ENCODE measurements around the gene RAB27B. TPM values are rescaled to one million over a fixed set of nuclear protein-coding genes. Genes with fewer than 3 reads are reported as not detected.
"Not testable (repeated sequence)": the region's sequence is repeated elsewhere in the genome, so short reads cannot be mapped to it uniquely, and the experiment has no call there.

RAB27B gene
- total RNA-seq, 1 experiment from 2014 or later: 9.9 TPM

DNA sequence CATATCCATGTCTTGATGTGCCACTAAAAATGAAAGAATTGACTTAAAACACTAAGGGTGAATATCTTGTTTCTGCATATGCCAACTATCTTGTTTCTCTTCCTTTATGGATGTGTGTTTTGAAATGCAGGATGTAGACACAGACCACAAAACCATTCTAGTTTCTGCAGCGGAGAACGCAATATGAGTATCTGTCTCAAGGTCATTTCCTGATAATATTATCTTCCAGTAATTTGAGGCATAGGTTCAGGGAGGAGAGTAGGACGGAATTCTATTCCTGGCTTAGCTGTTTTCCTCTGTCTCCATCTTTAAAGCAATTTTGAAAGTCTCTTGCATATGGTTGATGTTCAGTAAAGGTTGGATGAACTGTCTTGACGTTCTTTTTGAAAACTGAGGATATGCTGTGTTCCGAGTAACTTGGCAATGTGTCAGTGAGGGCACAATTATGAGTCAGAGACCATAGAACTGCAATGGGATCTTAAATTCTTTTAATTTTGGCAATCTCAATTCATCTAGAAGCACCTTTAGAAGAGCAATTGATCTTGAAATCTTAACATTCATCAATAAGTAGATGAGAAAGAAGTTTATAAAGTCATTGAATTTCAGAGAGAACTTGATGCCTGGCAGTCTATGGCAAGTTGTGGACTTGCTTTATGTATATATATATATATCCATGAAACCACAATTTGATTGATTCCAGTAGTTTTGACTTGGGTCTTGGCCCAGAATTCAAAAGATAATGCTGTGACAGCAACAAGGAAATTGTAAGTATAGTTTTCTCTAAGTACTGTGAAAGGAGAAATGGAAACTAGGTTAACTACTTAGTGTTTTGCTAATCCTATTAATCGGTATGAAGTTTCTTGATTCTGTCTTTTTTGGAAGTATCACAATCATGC, 24.8 kb downstream of the RAB27B start:
- intact Hi-C loops (cut with micrococcal nuclease; ENCODE audit: unreplicated experiment): no loop called here

GRCh38 chr18:54855050-54855449, 26.8 kb downstream of the RAB27B start:
- H3K4me3 ChIP-seq; H3K27me3 ChIP-seq (ENCODE audit: insufficient read depth, low read depth); H3K36me3 ChIP-seq (ENCODE audit: low read depth); H3K9me2 ChIP-seq (ENCODE audit: insufficient read depth); BruUV-seq (replicated peaks); H3K4me2 ChIP-seq; H3K9me3 ChIP-seq (ENCODE audit: insufficient read depth, low read depth); intact Hi-C loops (cut with micrococcal nuclease; ENCODE audit: unreplicated experiment); CTCF ChIA-PET; POLR2A ChIA-PET (ENCODE audit: unreplicated experiment); H4K20me1 ChIP-seq (ENCODE audit: insufficient read depth); H3F3A ChIP-seq (ENCODE audit: insufficient read depth, low read depth); H3K27ac ChIP-seq; H3K4me1 ChIP-seq (replicated peaks; ENCODE audit: insufficient read depth); DNase-seq; H2AFZ ChIP-seq: not testable (repeated sequence)
- peaks cover 13% of the 10 kb centered on the region; the same call in 1 of the 2 replicates for H3K79me2 ChIP-seq (ENCODE audit: low read depth)

More for the DNA sequence above, 24.8 kb downstream of the RAB27B start:
- Histone ChIP-seq H3K4me2 (no peak overlapping the region), H4K20me1 (ENCODE audit: insufficient read depth) (no peaks in the 10 kb centered on the region), H3K4me3 (no peak overlapping the region), H3K36me3 (ENCODE audit: low read depth) (no peaks in the 10 kb centered on the region; the same call in 1 of the 2 replicates), H3K79me2 (ENCODE audit: low read depth) (0 out of 2 replicates have a peak, but pooled peaks cover 10% of the 10 kb centered on the region), H3K27ac (no peak overlapping the region), H3F3A (ENCODE audit: insufficient read depth, low read depth) (no peaks in the 10 kb centered on the region), H3K4me1 (replicated peaks; ENCODE audit: insufficient read depth) (0 out of 2 replicates have a peak, but pooled peaks cover 4% of the 10 kb centered on the region), H2AFZ (no peak overlapping the region), H3K9me3 (ENCODE audit: insufficient read depth, low read depth) (no peaks in the 10 kb centered on the region), H3K27me3 (ENCODE audit: insufficient read depth, low read depth) (no peaks in the 10 kb centered on the region), H3K9me2 (ENCODE audit: insufficient read depth) (no peaks in the 10 kb centered on the region)
- ChIA-PET CTCF (no interaction called here), POLR2A (ENCODE audit: unreplicated experiment) (no interaction called here)
- BruUV-seq (replicated peaks): no TSS peak
- TF ChIP-seq, protein P1, sequence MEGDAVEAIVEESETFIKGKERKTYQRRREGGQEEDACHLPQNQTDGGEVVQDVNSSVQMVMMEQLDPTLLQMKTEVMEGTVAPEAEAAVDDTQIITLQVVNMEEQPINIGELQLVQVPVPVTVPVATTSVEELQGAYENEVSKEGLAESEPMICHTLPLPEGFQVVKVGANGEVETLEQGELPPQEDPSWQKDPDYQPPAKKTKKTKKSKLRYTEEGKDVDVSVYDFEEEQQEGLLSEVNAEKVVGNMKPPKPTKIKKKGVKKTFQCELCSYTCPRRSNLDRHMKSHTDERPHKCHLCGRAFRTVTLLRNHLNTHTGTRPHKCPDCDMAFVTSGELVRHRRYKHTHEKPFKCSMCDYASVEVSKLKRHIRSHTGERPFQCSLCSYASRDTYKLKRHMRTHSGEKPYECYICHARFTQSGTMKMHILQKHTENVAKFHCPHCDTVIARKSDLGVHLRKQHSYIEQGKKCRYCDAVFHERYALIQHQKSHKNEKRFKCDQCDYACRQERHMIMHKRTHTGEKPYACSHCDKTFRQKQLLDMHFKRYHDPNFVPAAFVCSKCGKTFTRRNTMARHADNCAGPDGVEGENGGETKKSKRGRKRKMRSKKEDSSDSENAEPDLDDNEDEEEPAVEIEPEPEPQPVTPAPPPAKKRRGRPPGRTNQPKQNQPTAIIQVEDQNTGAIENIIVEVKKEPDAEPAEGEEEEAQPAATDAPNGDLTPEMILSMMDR (conservative IDR thresholded peaks at IDR 0.05): no peak
- no peak for DNase-seq

GRCh38 chr18:54856105-54856646, 27.9 kb downstream of the RAB27B start:
- Histone ChIP-seq H4K20me1 (ENCODE audit: insufficient read depth) (no peaks in the 10 kb centered on the region), H3K79me2 (ENCODE audit: low read depth) (peaks cover 13% of the 10 kb centered on the region; the same call in 1 of the 2 replicates), H3K36me3 (ENCODE audit: low read depth) (no peaks in the 10 kb centered on the region; the same call in 1 of the 2 replicates), H2AFZ (no peak overlapping the region), H3K9me3 (ENCODE audit: insufficient read depth, low read depth) (0 out of 2 replicates have a peak, but pooled peaks cover 6% of the 10 kb centered on the region), H3F3A (ENCODE audit: insufficient read depth, low read depth) (no peaks in the 10 kb centered on the region), H3K27ac (no peak overlapping the region), H3K9me2 (ENCODE audit: insufficient read depth) (no peaks in the 10 kb centered on the region), H3K4me2 (no peak overlapping the region), H3K4me1 (replicated peaks; ENCODE audit: insufficient read depth) (no peaks in the 10 kb centered on the region), H3K27me3 (ENCODE audit: insufficient read depth, low read depth) (no peaks in the 10 kb centered on the region), H3K4me3 (no peak overlapping the region)
- no peak for TF ChIP-seq EZH2 (IDR thresholded peaks at IDR 0.05; ENCODE audit: low read depth)
- TF ChIP-seq, protein P1 (conservative IDR thresholded peaks at IDR 0.05): no peak
- DNase-seq: no peak
- ChIA-PET CTCF (interaction anchor here (0.6 kb wide), 1 partner anchor 16 kb away, joined by 13 read pairs; no protein-coding TSS in a partner anchor), POLR2A (ENCODE audit: unreplicated experiment) (no interaction called here)
- intact Hi-C loops (cut with micrococcal nuclease; ENCODE audit: unreplicated experiment): no loop called here
- BruUV-seq (replicated peaks): no TSS peak

Data from PC-9 (cell line).